Astrocyte (in vitro differentiated cells and primary cell): Measurements from ENCODE around the gene KCNN3.

Source experiments
- CTCF ChIP-seq: IDR thresholded peaks from 2 replicates; pipeline ENCODE4 v1.5.1; 2011; ENCODE audit warnings: low read depth, mild to moderate bottlenecking, inconsistent platforms, low read length, moderate library complexity; ENCODE audit not compliant: insufficient read depth
- EZH2 ChIP-seq: IDR thresholded peaks from 2 replicates; pipeline ENCODE4 v1.6.1; 2012; ENCODE audit warnings: mild to moderate bottlenecking, low read length, inconsistent platforms; ENCODE audit not compliant: insufficient read depth

GRCh38 chr1:154744352-154745035, 125.6 kb downstream of the KCNN3 start:
- TF ChIP-seq CTCF (no peak), EZH2 (no peak)
